ENCODE measurements around the gene ESPNL.

DNA sequence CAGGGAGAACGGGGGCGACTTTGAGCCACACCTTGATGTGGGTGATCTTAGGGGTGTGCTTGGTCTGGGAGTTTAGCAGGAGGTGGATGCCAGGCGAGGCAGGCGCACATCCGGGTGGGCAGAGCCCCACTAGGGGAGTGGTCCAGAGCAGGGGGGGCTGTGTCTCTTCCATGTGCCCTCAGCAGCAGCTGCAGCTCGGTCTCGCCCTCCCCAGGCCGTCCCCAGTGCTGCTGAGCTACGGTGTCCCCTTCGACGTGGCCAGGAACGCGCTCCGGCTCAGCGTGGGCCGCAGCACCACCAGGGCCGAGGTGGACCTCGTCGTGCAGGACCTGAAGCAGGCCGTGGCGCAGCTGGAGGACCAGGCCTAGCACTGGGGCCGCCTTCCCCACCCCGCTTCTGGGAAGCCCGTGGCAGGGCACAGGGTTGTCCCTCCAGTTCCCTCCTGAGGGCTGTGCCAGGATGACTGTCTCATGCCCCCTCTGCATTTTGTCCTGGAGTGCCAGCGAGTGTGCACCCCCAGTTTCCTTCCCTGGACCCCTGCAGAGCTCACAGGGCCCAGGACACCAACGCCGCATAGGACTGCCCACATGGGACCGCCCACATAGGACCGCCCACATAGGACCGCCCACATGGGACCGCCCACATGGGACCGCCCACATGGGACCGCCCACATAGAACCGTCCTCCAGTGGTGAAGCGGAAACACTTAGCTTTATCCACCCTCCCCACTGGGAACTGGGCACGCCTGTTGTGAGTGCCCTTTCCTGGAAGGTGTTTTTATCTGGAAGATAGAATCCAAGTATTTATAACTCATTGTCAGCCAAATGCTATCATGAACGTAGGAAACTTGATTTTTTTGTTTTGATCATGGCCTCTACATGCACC is 1.9 kb upstream of the ESPNL start:
- TF ChIP-seq, protein P1, sequence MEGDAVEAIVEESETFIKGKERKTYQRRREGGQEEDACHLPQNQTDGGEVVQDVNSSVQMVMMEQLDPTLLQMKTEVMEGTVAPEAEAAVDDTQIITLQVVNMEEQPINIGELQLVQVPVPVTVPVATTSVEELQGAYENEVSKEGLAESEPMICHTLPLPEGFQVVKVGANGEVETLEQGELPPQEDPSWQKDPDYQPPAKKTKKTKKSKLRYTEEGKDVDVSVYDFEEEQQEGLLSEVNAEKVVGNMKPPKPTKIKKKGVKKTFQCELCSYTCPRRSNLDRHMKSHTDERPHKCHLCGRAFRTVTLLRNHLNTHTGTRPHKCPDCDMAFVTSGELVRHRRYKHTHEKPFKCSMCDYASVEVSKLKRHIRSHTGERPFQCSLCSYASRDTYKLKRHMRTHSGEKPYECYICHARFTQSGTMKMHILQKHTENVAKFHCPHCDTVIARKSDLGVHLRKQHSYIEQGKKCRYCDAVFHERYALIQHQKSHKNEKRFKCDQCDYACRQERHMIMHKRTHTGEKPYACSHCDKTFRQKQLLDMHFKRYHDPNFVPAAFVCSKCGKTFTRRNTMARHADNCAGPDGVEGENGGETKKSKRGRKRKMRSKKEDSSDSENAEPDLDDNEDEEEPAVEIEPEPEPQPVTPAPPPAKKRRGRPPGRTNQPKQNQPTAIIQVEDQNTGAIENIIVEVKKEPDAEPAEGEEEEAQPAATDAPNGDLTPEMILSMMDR (IDR thresholded peaks at IDR 0.05; ENCODE audit: borderline replicate concordance, extremely low read depth, low read length, poor library complexity, severe bottlenecking), result no peak
- no peak for TF ChIP-seq EZH2 (IDR thresholded peaks at IDR 0.05; ENCODE audit: borderline replicate concordance, low read depth, low read length, severe bottlenecking)

Measured in DND-41 (cell line).